GM18526 (cell line): ENCODE measurements around the gene IGSF11.

Experiments used
- POLR2A ChIP-seq: IDR thresholded peaks from 3 replicates; pipeline ENCODE4 v1.6.1; 2011; ENCODE audit not compliant: insufficient read length; ENCODE audit errors: extremely low read depth

Gene IGSF11

GRCh38 chr3:118942195-118942594 lies 92.5 kb downstream of the IGSF11 start:
- TF ChIP-seq POLR2A = no peak

GRCh38 chr3:118941236-118941635 lies 93.4 kb downstream of the IGSF11 start:
- no peak for TF ChIP-seq POLR2A

GRCh38 chr3:118938183-118938961 lies 96.3 kb downstream of the IGSF11 start:
- no peak for TF ChIP-seq POLR2A

- no peak for TF ChIP-seq POLR2A
Measured at GRCh38 chr3:118936811-118937210, 97.8 kb downstream of the IGSF11 start.

- no peak for TF ChIP-seq POLR2A
Measured at GRCh38 chr3:118932822-118933558, 101.7 kb downstream of the IGSF11 start.

- no peak for TF ChIP-seq POLR2A
Measured at GRCh38 chr3:118931996-118932395, 102.7 kb downstream of the IGSF11 start.

- TF ChIP-seq POLR2A = no peak
Measured at GRCh38 chr3:118927449-118927848, 107.2 kb downstream of the IGSF11 start.

GRCh38 chr3:118912188-118912587 lies 122.5 kb downstream of the IGSF11 start:
- TF ChIP-seq POLR2A = no peak

GRCh38 chr3:118910332-118910731 lies 124.3 kb downstream of the IGSF11 start:
- no peak for TF ChIP-seq POLR2A

GRCh38 chr3:118909763-118910162 lies 124.9 kb downstream of the IGSF11 start:
- TF ChIP-seq POLR2A = no peak

GRCh38 chr3:118907909-118908308 lies 126.7 kb downstream of the IGSF11 start:
- no peak for TF ChIP-seq POLR2A

GRCh38 chr3:118900737-118901525 lies 133.7 kb downstream of the IGSF11 start:
- no peak for TF ChIP-seq POLR2A

GRCh38 chr3:118890206-118890605 lies 144.4 kb downstream of the IGSF11 start:
- TF ChIP-seq POLR2A = no peak

- no peak for TF ChIP-seq POLR2A
Measured at GRCh38 chr3:118889691-118890090, 145.0 kb downstream of the IGSF11 start.

GRCh38 chr3:118886708-118887107 lies 147.9 kb downstream of the IGSF11 start:
- no peak for TF ChIP-seq POLR2A
